Adrenal gland (tissue), 12 donors: Measurements from ENCODE around the gene LMNB1. TPM values are rescaled to one million over a fixed set of nuclear protein-coding genes. Genes with fewer than 3 reads are reported as not detected.

ENCODE experiments used
- DNase-seq, 7 donors: peaks; one replicate each; pipeline ENCODE4 v3.0.0-alpha.2; 2019 to 2020
- H3K27ac ChIP-seq, 5 donors: fragments of 200-600 bp; sonication (generic) in 4 of 5; 1 replicate in 3 of 5; 2 replicates in 2 of 5; pipeline versions ENCODE4 v1.5.1 to v1.8.0; 2016 to 2020; ENCODE audit warnings: mild to moderate bottlenecking in 1 of 5
- H3K27me3 ChIP-seq: fragments of 200-600 bp; 2 replicates; pipeline ENCODE4 v1.8.0; 2021
- H3K36me3 ChIP-seq, 2 donors: fragments of 200-600 bp; replicated peaks in 1 of 2; 1 replicate in 1 of 2; 2 replicates in 1 of 2; pipeline versions ENCODE4 v1.5.1 to v1.8.0; 2018 to 2022
- H3K4me1 ChIP-seq, 2 donors: fragments of 200-600 bp; replicated peaks in 1 of 2; 1 replicate in 1 of 2; 2 replicates in 1 of 2; pipeline versions ENCODE4 v1.5.1 to v1.8.0; 2018 to 2021
- H3K4me3 ChIP-seq, 4 donors: fragments of 200-600 bp; sonication (generic) in 3 of 4; one replicate each; pipeline ENCODE4 v1.5.1; 2016 to 2018
- H3K9me3 ChIP-seq, 3 donors: fragments of 200-600 bp; sonication (generic) in 1 of 3; replicated peaks in 1 of 3; 1 replicate in 2 of 3; 2 replicates in 1 of 3; pipeline versions ENCODE4 v1.5.1 to v1.8.0; 2016 to 2021
- CTCF ChIP-seq, 6 experiments: fragments of 450-650 bp in 4 of 6; fragments of 200-600 bp in 2 of 6; sonication (generic) in 1 of 6; IDR thresholded peaks; 1 replicate in 5 of 6; 2 replicates in 1 of 6; pipeline versions ENCODE4 v1.5.1 to v1.8.0; 2016 to 2021; ENCODE audit warnings: antibody characterized with exemption in 6 of 6, mild to moderate bottlenecking in 2 of 6, moderate library complexity in 1 of 6
- POLR2A ChIP-seq, 2 donors: fragments of 450-650 bp; IDR thresholded peaks; one replicate each; pipeline ENCODE4 v1.6.1; 2017; ENCODE audit warnings: antibody characterized with exemption in 2 of 2, mild to moderate bottlenecking in 2 of 2, moderate library complexity in 1 of 2
- WGBS, 4 donors: extraction: QIAGEN DNeasy Blood & Tissue Kit in 2 of 4; methylation state at CpG; one replicate each; pipeline versions ENCODE4 v1.1.5 to v1.1.7; 2013 to 2017; 5-methylcytosine and 5-hydroxymethylcytosine counted together
- intact Hi-C, 2 donors: fragments of 100-400 bp; cut with DNase I; formaldehyde crosslinking; loops; one replicate each; pipeline versions ENCODE4 v1.14.1 to v1.15.0; 2022 to 2023
- polyA plus RNA-seq, 3 donors: library from polyadenylated mRNA; stranded (reverse); fragments of 200-250 nt in 2 of 3; fragments of 350-450 nt in 1 of 3; fragmentation: Illumina TruSeq in 1 of 3; extraction: RNeasy Lipid Tissue Mini Kit (QIAGEN cat#74804) in 1 of 3; gene quantifications; one replicate each; pipeline ENCODE4 v1.2.3, GENCODE V29; 2013 to 2014
- total RNA-seq, 9 donors: library from RNA; depleted of rRNA in 4 of 9; stranded (reverse); fragments of >200 nt in 4 of 9; fragments of 120-200 nt in 1 of 9; fragmentation: NEBNext Ultra II Directional in 1 of 9; extraction: Animal tissue kit (Norgen Biotek cat#: 25700) in 1 of 9; gene quantifications; one replicate each; pipeline versions ENCODE4 v1.1.0 to v1.2.4, GENCODE V29; 2013 to 2023
- donor health status: healthy with polysubstance abuse.
- donor health status: Bipolar disorder and iron deficiency.
- donor health status: DM: yes; HTN: yes; CAD: no.
- donor health status: DM: no; HTN: no; CAD: no.
- donor health status: DM: no; HTN: no; CAD: no.
- donor health status: DM: yes; HTN: yes; CAD: no.

Gene LMNB1
- total and polyA plus RNA-seq, 12 donors: 0.97 to 25.0 (median 5.7) TPM

GRCh38 chr5:126848253-126848652 lies 71.3 kb downstream of the LMNB1 start:
- H3K4me1 ChIP-seq: peaks cover 4 to 36% of the 10 kb centered on the region in 2 donors
- no peak for DNase-seq
- WGBS, 4 donors: 71 to 80% (median 75%) methylated on average over 8 of the region's 8 CpGs
- no peak for TF ChIP-seq POLR2A (IDR thresholded peaks at IDR 0.05)
- TF ChIP-seq CTCF (IDR thresholded peaks at IDR 0.05): no peak
- no peak overlapping the region for H3K4me3 ChIP-seq
- H3K27ac ChIP-seq: peak overlapping the region in 2 of 5 donors; percentile 60 to 75
- H3K9me3 ChIP-seq: no peaks in the 10 kb centered on the region
- H3K36me3 ChIP-seq: no peaks in the 10 kb centered on the region
- no peaks in the 10 kb centered on the region for H3K27me3 ChIP-seq
- intact Hi-C loops: loop anchor here in 1 of 2 donors (10.0 kb wide), 1 partner anchor 367 kb away; no protein-coding TSS in a partner anchor

GRCh38 chr5:126849101-126849678 lies 72.3 kb downstream of the LMNB1 start:
- peak in 5 of 7 donors; percentile 35 to 68 (median 46) for DNase-seq
- intact Hi-C loops: loop anchor here in 1 of 2 donors (10.0 kb wide), 1 partner anchor 366 kb away; no protein-coding TSS in a partner anchor
- peaks cover 4 to 36% of the 10 kb centered on the region in 2 donors for H3K4me1 ChIP-seq

GRCh38 chr5:126851501-126852011 lies 74.6 kb downstream of the LMNB1 start:
- Histone ChIP-seq H3K27me3 (no peaks in the 10 kb centered on the region), H3K36me3 (no peaks in the 10 kb centered on the region), H3K4me3 (no peak overlapping the region), H3K27ac (peak overlapping the region in 2 of 5 donors; percentile 30 to 45), H3K4me1 (peaks cover 4 to 28% of the 10 kb centered on the region in 2 donors), H3K9me3 (no peaks in the 10 kb centered on the region)
- no peak for TF ChIP-seq CTCF (IDR thresholded peaks at IDR 0.05)
- no peak for TF ChIP-seq POLR2A (IDR thresholded peaks at IDR 0.05)
- no peak for DNase-seq
- WGBS, 4 donors: 70 to 91% (median 81%) methylated on average over 14 of the region's 14 CpGs
- intact Hi-C loops: no loop called here

More at GRCh38 chr5:126849101-126849678, 72.3 kb downstream of the LMNB1 start:
- WGBS, 4 donors: 13 to 23% (median 18%) methylated on average over 3 of the region's 3 CpGs
- Histone ChIP-seq H3K27me3 (no peaks in the 10 kb centered on the region), H3K9me3 (no peaks in the 10 kb centered on the region), H3K4me3 (no peak overlapping the region), H3K36me3 (no peaks in the 10 kb centered on the region), H3K27ac (peak overlapping the region in 2 of 5 donors; percentile 60 to 75)
- no peak for TF ChIP-seq POLR2A (IDR thresholded peaks at IDR 0.05)
- TF ChIP-seq CTCF (IDR thresholded peaks at IDR 0.05): no peak

GRCh38 chr5:126852091-126852571 lies 75.2 kb downstream of the LMNB1 start:
- H3K4me3 ChIP-seq: no peak overlapping the region
- H3K4me1 ChIP-seq: peaks cover 4 to 23% of the 10 kb centered on the region in 2 donors
- WGBS, 4 donors: 53 to 73% (median 69%) methylated on average over 4 of the region's 4 CpGs
- no peak for DNase-seq
- no peaks in the 10 kb centered on the region for H3K27me3 ChIP-seq
- H3K9me3 ChIP-seq: no peaks in the 10 kb centered on the region
- TF ChIP-seq CTCF (IDR thresholded peaks at IDR 0.05) (no peak), POLR2A (IDR thresholded peaks at IDR 0.05) (no peak)
- no peaks in the 10 kb centered on the region for H3K36me3 ChIP-seq
- intact Hi-C loops: no loop called here
- H3K27ac ChIP-seq: peak overlapping the region in 2 of 5 donors; percentile 30 to 45
